Caki2 (cell line): Measurements from ENCODE around the gene APOD. TPM values are rescaled to one million over a fixed set of nuclear protein-coding genes. Genes with fewer than 3 reads are reported as not detected.
"Not testable (repeated sequence)": the region's sequence is repeated elsewhere in the genome, so short reads cannot be mapped to it uniquely, and the experiment has no call there.

ENCODE experiments used
- DNase-seq: peaks from one replicate; pipeline ENCODE4 v3.0.0-alpha.2; 2015; ENCODE audit warnings: low read depth
- in situ Hi-C: cut with HindIII; loops from 2 replicates; pipeline ENCODE4 v1.10.0; 2016; ENCODE audit warnings: low sequenced_read_pairs, low pct_unique_long_range_greater_than_20kb, mixed read lengths
- total RNA-seq: library from RNA; depleted of rRNA; stranded (reverse); fragments of >200 nt; shearing (Covaris generic); gene quantifications from 2 replicates; pipeline ENCODE4 v1.2.3, GENCODE V29; 2014; ENCODE audit warnings: low replicate concordance; rRNA removed

The APOD gene
- total RNA-seq: not detected in 2 replicates

DNA sequence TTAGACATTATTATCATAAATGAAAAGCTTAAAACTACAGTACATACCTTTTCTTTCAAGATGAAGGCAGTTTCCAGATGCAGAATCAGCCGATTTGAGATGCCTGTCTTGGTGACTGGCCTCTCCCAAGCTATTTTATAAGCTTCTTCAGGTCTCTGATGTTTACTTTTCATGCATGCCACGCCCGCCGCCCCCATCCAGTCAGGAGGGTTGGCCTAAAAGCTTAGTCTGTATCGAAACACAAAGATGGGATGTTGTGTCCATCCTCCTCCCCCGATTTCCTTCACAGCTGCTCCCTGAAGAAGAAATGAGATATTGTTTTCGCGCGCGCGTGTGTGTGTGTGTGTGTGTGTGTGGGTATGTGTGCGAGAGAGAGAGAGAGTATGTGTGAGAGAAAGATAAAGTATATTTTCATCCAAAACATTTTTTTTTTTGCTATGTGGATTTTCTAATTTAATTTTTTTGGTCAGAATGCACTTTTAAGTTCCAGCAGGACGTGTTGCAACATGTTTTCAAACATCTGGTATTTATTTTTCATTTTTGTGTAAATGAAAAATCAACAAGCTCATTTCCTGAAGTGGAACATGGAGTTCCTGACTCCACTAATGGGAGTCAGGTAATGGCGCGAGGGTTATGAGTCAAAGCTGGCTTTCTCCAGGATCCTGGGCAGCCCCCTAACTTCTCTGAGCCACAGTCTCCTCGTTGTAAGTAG, at the start of gene APOD:
APOD (minus strand) TSS at position 110 of the 712 bp plus-strand sequence. CDS start 4,479 bp downstream, outside the sequence.
- DNase-seq: no peak
- in situ Hi-C loops: no loop called here

DNA sequence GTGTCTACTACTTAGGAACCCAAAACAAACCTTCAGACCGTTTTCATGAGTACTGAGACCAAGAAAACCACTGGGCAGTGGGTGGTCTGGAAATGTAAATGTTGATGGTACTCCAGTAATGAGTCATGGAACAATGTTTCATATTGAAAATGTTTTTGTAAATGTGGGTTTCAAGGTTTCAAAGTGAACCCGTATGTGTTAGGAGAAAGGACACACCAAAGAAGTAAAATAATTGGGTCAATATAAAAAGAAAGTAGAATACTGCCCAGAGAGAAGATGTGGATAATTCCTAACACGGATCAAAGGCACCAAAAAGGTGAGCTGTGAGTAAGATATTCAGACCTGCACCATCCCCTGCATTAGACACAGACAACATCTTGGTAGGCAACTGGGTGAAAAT, 49.6 kb upstream of the APOD start:
- DNase-seq, in situ Hi-C loops: not testable (repeated sequence)

DNA sequence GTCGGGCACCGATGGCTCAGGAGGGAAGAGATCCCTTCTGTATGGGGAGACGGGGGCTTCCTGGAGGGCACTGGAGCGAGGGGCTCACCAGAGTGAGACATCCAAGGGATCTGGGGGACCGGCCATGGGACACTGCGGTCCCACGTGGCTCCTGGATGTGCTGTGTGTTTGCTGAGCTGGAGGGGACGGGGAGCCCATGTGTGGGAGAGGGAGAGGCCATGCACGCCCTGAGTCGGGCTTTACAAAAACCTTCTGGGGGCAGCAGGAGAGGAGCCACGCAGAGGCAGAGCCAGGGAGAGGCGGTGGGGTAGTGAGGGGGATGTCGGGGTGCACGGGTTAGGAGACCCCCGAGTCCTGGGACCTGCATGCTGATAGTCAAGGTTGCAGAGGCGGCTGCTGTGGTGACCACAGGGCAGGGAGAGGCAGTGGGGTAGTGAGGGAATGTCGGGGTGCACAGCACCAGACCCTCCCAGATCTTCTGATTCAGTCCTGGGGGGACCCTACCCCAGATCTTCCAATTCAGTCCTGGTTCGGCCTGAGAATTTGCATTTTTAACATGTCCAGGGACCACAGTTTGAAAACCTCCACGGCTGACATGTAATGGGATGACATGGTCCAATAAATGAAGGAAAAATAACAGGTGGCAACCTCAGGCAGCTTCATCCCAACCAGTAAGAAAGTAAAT, 48.9 kb upstream of the APOD start:
- DNase-seq, in situ Hi-C loops: not testable (repeated sequence)

DNA sequence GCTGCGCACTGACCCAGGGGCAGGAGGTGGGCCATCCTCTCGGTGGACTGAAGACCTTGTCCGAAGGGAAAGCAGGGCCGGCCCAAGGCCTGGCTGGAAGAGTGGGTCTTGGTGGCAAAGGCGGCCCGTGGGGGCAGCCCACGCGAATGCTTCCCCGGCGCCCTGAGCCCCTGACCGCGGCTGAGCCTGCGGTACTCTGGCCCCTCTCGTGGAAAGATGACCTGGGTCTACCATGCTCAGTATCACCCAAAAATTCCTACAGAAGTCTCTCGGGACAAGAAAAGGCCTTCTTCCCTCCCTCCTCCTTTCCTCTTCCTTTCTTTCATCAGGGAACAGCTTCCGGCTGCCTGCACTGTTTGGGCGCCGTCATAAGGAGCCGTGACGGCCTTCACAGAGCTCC, 48.3 kb upstream of the APOD start:
- DNase-seq, in situ Hi-C loops: not testable (repeated sequence)

DNA sequence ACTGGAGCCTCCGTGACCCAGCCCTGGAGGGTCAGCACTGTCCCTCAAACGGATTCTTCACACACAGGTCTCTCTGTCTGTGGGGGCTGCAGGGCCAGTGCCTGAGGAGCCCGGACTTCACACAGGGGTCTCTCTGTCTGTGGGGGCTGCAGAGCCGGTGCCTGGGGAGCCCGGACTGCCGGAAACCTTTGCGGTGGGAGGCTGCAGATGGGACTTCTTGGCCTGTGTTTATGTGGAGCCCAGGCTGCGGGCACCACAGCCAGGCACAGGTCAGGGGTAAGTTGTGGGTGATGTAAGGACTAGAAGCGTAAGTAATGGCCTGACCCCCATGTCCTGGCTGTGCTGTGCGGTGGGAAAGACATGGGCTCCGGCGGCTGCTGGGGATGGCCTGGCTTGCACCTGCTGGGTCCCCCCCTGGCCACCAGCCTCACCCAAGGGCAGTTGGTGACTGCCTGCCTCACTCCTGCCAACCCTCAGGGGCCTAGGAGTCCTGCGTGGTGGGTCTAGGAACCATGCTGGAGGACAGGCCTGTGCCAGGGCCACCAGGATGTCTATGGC, 47.3 kb upstream of the APOD start:
- DNase-seq, in situ Hi-C loops: not testable (repeated sequence)

DNA sequence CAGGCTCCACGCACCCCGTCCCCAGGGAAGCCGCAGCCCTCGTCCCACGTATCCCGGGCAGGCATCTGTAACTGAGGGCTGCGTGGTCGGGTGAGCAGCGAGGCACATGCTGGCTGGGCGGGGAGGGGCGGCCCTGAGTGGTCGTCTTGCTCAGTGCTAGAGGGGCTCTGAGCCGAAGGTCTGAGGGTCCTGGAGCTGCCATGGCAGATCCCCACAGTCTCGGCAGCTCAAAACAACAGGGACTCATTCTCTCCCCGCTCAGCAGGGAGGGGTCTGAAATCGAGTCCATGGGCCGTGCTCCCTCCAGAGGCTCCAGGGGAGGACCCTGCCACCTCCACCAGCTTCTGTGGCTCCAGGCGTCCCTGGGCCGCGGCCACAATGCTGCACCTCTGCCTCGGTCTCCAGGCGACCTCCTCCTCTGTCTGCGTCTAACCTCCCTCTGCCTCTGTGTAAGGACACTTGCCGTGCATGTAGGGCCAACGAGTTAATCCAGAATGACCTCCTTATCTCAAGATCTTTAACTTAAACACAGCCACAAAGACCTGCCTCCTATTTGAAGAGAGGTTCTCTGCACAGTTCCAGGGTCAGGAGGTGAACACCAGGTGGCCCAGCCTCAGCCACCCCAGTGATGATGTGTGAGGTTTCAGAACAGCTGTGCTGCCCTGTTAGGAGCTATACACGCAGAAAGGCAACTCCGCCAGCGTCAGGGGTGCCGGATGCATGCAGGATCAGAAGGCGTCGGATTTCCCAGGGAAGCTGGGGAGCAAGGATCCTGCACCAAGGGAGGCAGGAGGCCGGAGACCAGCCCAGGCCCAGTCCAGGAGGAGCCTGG, 46.6 kb upstream of the APOD start:
- DNase-seq, in situ Hi-C loops: not testable (repeated sequence)

DNA sequence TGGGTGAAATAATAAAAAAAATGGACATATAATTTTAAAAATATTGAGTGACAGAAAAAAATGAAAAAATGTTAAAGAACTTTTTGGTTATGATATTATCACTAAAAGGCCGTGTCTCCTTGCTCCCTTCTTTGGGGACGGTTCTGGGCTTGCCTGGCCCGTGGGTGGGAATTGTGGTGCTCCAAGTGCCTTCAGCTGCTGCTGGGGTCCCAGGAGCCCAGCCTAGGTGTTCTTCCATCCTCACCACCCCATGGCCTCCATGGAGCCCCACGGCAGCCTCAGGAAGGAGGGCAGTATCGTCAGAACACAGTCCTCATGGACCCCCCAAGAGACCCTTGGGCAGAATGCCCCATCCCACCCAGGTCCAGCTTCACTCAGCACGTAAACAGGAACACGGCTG, 45.9 kb upstream of the APOD start:
- in situ Hi-C loops, DNase-seq: not testable (repeated sequence)

DNA sequence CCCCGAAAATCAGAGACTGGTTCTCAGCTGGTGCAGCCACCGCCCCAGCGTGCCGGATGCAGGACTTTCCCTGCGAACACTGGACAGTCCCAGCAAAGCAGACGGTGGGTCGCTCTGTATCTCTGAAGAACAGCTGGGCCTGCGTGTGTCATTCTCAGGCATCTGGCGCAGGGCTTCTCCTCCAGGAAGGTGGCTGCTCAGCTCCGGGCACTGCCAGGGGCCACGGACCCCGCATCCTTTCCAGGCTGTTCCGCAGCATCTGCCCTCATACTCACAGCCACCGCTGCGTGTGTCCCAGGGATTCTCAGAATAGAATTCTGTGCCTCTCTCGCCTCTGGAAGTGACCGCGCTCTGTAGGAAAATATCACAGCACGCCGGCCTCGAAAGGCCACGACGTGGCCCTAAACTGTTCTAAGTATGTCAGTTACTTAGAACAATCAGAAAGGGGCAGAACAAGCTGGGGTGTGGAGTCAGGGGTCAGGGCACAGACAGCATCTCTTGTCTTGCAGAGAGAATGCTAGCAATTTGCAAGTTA, 44.7 kb upstream of the APOD start:
- DNase-seq, in situ Hi-C loops: not testable (repeated sequence)

DNA sequence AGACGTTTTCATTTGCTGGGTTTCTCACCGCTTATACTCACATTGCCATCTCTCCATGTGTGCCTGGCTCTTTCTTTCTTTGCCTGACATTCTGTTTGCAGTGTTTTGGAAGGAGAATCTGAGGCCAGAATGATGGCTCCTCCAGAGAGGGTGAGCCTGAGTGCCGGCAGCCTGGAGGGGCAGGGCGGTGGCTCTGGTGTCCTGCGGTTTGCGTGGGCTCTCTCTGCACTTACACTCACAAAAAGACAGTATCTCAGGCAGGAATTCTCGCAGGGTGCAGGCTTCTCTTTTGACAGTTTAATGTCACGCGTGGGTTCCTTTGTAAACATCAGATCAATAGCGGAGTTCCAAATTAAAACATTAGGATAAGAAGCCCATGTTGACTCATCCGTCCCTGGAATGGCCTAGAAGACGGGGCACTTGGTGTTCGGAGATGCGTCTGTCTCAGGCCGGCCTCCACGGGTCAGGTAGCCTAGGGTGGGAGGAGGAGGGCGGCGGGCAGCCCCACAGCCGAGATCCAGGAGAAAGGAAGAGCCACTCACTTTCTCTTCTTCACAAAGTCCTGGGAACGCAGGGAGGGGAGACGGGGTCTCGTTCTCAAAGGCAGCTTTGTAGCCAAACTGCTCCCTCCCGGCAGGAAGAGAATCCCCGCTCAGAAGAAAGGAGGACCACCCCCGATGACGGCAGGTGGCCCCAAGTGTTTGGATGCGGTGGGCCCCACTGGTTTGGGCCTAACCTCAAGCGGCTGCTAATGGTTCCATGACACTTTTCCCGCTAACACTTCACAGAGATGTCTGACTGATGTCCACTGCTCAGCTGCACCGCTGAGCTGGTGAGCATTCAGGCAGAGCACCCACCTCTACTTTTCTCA, 44.0 kb upstream of the APOD start:
- in situ Hi-C loops, DNase-seq: not testable (repeated sequence)

DNA sequence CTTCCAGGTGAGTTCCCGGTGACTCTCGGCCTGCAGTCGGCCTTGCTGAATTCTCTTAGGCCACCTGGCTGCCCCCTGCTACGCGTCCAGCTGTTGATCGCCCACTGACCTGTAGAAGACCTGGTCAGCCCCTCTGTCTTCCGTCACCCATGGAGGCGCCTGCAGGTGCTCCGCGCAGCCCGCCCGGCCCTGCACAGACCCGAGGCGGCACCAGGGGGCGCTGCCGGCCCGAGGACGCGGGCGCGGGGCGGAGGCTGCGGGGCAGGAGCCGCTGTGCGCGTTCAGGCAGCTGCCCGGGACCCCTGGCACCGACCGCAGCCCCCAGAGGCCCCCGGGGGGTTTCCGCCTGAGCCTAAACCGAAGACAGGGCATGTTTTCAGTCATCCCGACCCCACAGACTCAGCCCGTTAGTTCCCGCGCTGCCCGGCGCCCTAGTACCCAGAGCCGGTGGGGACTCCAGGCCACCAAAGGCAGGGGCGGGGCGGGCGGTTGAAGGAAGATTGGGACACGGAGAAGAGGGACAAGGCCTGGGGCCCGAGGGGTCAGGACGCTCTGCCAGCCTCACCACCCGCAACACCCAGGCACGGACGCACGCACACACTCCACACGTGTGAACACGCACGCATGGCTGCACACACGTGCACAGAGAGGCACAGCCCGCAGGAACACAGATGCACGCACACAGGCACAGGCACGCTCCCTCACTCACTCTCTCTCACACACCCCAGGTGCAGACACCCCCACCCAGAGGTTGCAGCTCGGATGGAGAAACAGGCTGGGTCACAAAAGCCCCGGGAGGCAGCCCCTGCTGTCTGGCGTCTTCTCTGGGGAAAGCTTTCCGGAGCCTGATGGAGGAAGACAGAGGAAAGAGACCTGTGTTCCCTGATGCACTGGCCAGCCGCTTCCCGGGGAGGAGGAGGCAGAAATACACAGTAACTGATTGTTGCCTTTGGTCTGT, 41.1 kb upstream of the APOD start:
- DNase-seq, in situ Hi-C loops: not testable (repeated sequence)

DNA sequence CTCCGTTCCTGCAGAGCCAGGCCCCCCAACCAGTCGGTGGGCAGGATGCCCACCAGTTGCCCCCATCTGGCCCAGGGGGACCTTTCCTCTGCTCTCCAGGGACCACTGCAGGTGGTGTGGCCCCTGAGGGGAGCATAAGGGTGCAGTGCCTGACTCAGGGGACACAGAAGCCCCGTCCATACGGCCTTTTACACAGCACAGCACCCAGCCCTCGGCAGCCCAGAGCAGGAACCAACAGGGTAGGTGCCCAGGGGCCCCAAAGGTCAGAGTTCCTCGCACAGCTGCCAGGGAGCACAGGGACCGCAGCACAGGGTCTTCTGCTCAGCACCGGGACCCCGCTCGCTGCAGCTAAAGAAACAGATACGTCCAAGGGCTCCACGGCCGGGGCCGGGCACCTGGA, 40.4 kb upstream of the APOD start:
- in situ Hi-C loops, DNase-seq: not testable (repeated sequence)

DNA sequence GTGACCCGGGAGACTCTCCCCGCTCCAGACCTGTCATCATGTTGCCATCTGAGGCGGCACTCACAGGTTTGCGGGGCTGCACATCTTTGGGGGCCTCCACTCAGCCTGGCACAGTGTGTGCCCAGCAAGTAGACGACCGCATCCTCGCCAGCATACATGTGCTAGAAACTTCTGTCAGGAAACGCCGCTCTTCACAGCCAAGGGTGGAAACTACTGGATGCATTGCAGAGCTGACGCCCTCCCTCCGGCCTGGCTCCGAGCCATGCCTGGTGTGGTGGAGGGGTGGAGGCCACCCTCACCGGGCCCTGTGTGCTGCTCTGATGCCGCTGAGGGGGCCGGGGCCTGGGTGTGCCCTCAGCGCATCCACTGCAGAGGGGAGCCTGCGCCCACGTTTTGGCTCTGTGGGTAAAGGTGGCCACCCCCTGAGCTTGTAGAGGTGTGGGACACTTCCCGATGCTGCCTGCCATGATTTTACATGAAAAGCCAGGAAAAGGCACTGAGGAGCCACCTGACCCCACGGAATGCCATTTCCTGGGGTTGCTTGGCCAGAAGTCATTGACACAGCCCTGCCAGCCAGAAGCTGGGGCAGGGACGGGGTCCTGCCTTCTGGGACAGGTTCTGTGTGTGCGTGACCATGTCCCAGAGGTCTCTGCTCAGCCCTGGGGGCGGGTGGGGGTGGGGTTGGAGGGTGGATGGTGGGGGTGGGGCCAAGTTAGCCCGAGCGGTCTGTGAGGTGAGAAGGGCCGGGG, 39.7 kb upstream of the APOD start:
- in situ Hi-C loops, DNase-seq: not testable (repeated sequence)

DNA sequence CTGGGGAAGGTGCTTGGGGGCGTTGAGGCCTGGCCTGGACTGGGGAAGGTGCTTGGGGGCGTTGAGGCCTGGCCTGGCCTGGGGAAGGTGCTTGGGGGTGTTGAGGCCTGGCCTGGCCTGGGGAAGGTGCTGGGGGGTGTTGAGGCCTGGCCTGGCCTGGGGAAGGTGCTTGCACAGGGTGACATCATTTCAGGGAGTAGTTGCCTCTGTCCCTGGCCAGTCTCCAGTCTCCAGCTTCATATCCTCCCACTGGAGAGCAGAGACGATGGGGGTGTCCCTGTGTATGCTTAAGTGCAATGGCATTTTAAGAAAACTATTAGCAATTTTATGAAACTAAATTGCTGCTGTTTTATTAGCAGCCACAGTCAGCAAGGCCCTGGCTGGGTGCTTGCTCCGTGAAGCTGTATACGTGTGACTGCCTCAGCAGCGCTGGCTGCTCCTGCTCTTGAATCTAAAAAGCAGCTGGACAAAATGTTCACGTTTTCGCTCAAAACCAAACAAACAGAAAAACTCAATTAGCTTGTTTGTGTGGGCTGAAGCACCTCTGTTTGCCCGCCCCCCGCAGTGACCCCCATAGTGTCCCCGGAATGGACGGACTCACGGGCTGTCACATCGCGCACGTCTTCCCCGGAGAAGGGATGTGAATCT, 38.9 kb upstream of the APOD start:
- in situ Hi-C loops, DNase-seq: not testable (repeated sequence)

DNA sequence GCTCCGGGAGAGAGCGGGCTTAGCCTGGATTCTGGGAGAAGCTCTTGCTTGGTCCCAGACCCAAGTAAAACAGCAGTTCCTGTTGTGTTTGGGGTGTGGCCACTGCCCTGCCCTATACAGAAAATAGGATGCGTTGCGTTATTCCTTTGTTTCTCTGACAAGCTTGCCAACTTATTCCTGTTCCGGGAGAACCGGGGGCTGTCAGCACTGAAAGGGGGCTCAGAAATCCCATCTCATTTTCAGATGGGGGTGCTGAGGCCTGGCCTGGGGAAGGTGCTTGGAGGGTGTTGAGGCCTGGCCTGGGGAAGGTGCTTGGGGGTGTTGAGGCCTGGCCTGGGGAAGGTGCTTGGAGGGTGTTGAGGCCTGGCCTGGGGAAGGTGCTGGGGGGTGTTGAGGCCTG, 38.3 kb upstream of the APOD start:
- in situ Hi-C loops, DNase-seq: not testable (repeated sequence)

DNA sequence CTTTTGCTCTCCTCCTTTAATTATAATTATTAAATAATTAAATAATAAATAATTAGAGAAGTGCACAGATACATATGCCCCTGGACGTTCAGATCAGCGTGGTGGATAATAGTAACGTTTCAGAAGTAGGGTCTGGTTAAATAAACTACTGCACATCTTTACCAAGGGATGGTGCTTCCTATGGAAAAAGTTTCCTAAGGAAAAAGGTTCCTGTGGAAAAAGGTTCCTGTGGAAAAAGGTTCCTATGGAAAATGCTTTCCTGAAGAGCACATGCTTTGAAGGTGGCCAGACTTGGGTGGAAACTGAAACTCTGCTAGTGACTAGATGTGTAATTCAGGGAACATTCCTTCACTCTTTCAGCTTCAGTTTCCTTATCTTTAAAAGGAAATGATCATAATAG, 37.4 kb upstream of the APOD start:
- DNase-seq: not testable (repeated sequence)

More for the DNA sequence above, 37.4 kb upstream of the APOD start:
- in situ Hi-C loops: not testable (repeated sequence)
